Cardiac fibroblast (primary cell): ENCODE results near the gene PPP4R4.

Experiments used
- DNase-seq, 2 donors: peaks; one replicate each; pipeline versions ENCODE4 v3.0.0 to v3.0.0-alpha.2; 2010; ENCODE audit warnings: low read depth in 2 of 2
- H3K4me3 ChIP-seq, 2 donors: replicated peaks in 1 of 2; 1 replicate in 1 of 2; 2 replicates in 1 of 2; pipeline ENCODE4 v1.5.1; 2011; ENCODE audit warnings: low read depth in 2 of 2, low read length in 2 of 2, mild to moderate bottlenecking in 2 of 2, moderate library complexity in 1 of 2
- TF ChIP-seq, protein P1 (sequence below): IDR thresholded peaks from one replicate; pipeline ENCODE4 v1.5.1; 2011; ENCODE audit warnings: low read depth, mild to moderate bottlenecking, low read length, inconsistent platforms

PPP4R4 gene

DNA sequence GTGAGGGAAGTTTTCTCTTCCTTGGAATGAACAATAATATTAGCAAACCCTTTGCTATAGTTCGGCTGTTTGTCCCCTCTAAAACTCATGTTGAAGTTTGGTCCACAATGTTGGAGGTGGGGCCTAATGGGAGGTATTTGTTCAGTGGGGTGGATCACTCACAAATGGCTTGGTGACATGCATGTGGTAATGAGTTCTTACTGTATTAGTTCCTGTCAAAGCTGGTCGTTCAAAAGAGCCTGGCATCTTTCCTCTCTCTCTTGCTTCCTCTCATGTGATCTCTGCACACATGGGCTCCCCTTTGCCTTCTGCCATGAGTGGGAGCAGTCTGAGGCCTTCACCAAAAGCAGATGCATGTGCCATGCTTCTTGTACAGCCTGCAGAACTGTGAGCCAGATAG, 13.1 kb upstream of the PPP4R4 start:
- DNase-seq: no peak
- TF ChIP-seq, protein P1, sequence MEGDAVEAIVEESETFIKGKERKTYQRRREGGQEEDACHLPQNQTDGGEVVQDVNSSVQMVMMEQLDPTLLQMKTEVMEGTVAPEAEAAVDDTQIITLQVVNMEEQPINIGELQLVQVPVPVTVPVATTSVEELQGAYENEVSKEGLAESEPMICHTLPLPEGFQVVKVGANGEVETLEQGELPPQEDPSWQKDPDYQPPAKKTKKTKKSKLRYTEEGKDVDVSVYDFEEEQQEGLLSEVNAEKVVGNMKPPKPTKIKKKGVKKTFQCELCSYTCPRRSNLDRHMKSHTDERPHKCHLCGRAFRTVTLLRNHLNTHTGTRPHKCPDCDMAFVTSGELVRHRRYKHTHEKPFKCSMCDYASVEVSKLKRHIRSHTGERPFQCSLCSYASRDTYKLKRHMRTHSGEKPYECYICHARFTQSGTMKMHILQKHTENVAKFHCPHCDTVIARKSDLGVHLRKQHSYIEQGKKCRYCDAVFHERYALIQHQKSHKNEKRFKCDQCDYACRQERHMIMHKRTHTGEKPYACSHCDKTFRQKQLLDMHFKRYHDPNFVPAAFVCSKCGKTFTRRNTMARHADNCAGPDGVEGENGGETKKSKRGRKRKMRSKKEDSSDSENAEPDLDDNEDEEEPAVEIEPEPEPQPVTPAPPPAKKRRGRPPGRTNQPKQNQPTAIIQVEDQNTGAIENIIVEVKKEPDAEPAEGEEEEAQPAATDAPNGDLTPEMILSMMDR: no peak
- no peak overlapping the region for H3K4me3 ChIP-seq

DNA sequence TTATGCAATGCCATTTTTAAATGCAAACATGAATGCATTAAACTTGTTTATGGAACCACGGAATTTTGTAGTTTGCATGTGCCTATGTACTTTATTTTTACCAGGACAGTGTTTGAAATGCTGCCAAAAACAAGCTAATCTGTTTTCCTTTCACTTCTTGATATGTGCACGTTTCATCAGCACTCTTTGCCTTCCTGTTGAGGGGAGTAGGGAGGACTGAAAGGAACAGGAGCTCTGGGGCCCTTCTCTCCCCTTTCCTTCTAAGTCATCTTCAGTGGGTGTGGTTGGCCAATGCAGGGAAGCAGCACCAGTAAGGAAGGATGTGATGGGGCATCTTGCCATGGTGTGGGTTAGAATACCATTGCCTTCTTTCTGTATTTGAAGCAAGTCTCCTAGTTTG, 12.1 kb upstream of the PPP4R4 start:
- DNase-seq: peak in 1 of 2 donors; percentile 50
- H3K4me3 ChIP-seq: no peak overlapping the region
- TF ChIP-seq, protein P1: no peak

DNA sequence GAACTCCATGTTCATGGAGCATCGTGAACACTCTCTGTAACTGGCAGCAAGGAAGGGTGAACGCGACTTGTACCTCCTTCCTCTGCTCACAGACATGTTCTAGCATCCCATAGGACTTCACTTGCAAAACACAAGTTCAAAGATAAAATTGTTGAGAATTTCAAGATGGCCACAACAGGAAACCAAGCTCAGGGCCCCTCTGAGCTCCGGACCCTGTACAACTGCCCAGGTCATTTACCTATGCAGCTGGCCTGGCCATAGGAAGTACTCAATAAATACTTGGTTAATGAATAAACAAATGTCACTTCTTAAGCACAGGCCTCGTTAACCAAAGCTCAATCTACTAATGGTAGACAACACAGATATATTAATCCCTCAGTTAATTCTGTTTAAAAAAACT, 11.7 kb upstream of the PPP4R4 start:
- DNase-seq: no peak
- no peak overlapping the region for H3K4me3 ChIP-seq
- TF ChIP-seq, protein P1: no peak

DNA sequence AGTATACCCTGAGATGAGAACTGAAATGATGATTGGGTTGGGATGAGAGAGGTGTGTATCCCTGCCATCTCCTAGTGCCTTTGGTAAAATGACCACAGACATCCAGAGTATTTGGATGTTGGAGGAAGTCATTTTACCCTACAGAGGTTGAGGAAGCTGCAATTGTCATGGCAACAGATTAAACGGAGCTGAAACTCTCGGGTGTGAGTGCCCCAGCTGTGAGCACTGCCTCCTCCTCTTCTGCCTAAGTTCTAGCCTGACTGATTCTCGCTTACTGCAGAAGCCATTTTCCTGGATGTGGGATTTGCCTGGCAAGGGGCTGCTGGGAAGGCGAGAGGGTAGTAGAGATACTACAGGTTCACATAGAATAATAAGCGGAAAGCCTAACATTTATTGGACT, 10.3 kb upstream of the PPP4R4 start:
- TF ChIP-seq, protein P1: no peak

DNA sequence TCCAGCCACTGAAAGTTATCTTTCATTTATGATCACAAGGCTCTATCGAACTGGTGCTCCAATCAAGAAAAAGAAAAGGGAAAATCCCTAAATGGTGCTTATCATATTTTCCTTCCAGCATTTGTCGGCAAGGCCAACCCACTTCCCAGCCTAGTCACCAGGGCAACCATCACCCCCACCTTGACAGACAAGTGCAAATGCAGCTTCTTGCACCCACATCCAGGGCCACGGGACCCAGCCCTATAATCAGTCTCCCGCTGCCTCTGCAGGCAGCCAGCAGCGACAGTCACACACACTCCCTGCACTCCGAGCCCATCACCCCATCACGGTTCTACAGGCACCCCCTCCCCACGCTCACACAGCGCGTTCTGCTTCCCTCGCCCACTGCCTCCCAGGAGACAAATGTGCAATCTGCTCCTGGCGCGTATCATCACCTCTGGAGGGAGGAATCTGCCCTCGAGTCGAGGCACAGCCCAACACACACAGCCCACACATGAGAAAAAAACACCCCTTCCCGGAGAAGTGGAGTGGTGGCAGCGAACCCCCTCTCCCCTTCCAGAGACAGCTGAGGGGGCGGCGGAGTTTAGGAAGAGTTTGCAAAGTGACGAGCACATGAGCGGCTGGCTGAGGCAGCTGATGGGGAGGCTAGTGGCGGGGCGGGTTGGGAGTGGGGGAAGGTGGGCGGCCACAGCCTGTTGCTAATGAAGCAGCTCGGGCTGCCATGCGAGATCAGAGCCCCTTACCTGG, 9.3 kb upstream of the PPP4R4 start:
- H3K4me3 ChIP-seq: no peak overlapping the region
- TF ChIP-seq, protein P1: no peak
- no peak for DNase-seq

More for the DNA sequence above, 10.3 kb upstream of the PPP4R4 start:
- no peak overlapping the region for H3K4me3 ChIP-seq
- DNase-seq: no peak

DNA sequence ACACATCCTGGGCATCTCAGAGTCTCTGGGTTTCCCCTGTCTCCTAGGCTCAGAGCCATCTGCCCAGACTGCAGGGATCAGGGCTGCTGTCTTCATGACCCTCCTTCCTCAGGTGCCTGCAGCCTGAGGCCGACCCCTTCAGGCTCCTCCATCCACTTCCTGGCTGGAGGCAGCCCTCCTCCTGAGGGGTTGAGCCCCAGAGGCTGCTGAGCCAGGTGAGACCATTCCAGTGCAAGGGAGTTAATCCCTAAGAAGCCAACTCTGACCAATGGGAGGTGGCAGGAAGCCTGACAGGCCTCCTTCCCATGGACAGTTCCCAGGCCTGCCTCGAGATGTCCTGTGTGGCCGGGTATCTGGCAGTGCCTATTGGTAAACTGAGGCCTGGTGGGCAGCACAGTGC, 8.4 kb upstream of the PPP4R4 start:
- TF ChIP-seq, protein P1: no peak
- DNase-seq: no peak
- H3K4me3 ChIP-seq: no peak overlapping the region

DNA sequence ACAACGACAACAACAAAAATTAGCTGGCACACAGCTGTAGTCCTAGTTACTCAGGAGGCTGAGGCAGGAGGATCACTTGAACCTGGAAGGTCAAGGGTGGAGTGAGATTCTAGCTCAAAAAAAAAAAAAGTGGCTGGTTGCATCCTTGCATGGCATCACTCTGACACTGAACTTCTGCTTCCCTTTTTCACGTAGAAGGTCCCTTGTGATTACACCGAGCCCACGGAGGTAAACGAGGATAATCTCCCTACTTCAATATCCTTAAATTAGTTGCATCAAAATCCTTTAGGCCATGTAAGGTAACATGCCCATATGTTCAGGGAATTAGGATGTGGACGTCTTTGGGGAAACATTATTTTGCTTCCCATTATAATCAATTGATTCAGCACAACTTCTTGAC, 4.0 kb upstream of the PPP4R4 start:
- no peak for DNase-seq
- TF ChIP-seq, protein P1: no peak

More for the DNA sequence above, 4.0 kb upstream of the PPP4R4 start:
- no peak overlapping the region for H3K4me3 ChIP-seq
